HS-5 (cell line): Measurements from ENCODE around the gene POC1A.

Experiments
- DNase-seq: peaks from one replicate; pipeline ENCODE4 v3.0.0-alpha.2; 2012; ENCODE audit warnings: low read depth

The POC1A gene

GRCh38 chr3:52154135-52155094, at the start of gene POC1A:
Gene POC1A, minus strand, starts transcription at chr3:52154423. Its CDS starts 51 bp downstream, at chr3:52154372.
- DNase-seq = peak; percentile 92

DNA sequence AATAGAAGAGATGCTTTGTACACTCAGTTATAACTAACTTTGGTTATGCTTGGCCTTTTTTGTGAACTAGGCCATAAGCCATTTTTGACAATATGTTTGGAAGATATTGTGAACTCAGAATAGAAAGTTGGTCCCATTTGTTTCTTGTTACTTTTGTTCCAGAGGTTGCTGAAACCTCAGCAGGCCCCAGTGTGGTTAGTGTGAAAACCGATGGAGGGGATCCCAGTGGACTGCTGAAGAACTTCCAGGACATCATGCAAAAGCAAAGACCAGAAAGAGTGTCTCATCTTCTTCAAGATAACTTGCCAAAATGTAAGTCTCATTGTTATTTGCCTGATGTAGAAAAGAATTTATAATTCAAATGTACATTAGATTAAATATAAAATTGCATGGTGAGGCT, 49.5 kb upstream of the POC1A start:
- no peak for DNase-seq

DNA sequence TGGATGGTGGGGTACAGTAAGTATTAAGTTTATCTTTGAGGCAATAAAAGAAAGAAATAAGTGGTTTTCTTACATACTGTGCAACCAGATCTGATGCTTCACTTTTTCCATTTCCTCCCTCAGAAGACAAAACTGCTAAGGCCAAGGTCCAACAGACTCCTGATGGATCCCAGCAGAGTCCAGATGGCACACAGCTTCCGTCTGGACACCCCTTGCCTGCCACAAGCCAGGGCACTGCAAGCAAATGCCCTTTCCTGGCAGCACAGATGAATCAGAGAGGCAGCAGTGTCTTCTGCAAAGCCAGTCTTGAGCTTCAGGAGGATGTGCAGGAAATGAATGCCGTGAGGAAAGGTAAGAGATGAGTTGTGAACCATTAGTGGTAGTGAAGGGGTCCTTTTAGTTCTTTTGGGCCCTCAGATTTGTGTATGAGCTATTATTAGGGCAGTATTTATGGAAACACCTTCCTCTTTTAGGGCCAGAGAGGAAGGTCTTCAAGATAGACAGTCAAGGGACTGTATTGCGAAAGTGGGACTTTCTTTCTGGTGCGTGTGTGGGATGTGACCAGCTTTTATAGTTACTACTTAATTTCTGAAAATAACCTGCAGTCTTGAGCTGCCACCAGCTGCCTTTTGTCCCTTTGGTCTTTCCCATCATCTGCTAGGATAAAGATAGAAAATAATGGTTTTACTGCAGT, 48.3 kb upstream of the POC1A start:
- no peak for DNase-seq

- DNase-seq = no peak
These were observed 46.9 kb upstream of the POC1A start for GRCh38 chr3:52200981-52201679.

GRCh38 chr3:52198643-52199608, 44.7 kb upstream of the POC1A start:
- DNase-seq = no peak

DNA sequence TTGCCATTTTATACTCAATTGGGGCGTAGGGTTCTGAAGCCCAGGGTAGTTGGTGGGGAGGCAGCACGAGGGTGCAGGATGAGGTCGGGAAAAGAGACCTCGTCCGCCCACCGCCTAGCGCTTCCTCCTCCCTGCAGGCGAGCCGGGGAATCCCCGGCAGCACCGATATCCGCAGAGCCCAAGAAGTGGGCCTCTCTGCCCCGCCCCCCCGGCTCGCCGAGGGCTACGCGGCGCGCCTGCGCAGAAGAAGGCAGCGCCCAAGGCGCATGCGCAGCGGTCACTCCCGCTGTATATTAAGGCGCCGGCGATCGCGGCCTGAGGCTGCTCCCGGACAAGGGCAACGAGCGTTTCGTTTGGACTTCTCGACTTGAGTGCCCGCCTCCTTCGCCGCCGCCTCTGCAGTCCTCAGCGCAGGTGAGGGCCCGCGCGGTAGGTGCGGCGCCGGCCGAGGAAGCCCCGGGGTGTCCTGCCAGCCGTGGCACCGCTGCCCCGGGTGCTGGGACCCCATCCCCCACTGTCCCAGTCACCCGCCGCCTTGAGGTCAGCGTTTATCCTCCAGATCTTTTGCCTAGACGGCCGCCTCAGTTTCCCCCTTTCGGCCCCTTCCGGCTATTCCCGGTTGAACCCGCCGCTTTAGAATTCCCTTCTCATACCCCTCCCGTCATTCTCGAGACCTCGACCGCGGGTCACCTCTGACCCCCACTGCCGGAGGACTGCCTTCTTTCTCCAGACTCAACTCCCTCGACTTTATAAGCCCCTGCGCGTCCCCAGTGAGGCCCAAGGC, 43.8 kb upstream of the POC1A start, which contains the start of gene ALAS1:
TSS of gene ALAS1 (plus strand) at position 319 of the 784 bp plus-strand sequence. CDS start 1,082 bp downstream, outside the sequence.
- peak; percentile 63 for DNase-seq

DNA sequence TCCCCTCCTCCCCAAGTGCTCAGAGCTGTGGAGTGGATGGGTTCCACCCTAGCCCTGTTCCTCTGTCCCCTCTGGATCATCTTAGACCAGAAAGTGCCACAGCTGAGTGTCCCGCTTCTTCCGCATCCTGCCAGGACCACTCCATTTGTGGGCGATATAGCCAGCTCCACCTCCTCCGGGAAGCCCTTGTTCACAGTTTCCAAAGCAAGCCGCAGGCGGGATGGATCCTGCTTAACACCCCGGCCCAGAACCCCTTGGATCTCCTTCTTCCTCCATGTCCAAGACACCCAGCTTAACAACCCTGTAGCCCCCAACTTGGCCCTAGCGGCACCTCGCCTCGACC, 43.2 kb upstream of the POC1A start:
- DNase-seq = no peak

DNA sequence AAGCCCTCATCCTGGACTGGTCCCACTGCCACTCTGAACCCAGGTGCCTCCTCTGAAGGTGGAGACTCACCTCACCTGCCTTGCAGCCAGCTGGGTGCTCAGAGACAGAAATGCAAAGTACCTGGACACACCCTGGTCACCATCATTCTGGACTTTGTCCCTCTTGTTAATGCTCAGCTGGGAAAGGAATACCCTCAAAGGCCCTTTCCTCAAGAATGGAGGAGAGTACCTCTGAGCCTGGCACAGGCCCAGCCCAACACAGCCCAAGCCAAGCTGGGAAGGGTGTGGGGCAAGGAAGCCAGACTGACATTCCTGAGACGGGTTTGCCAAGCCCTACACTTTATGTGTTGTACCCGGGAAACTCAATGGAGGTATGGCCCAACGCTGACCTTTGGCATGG, 42.8 kb upstream of the POC1A start:
- no peak for DNase-seq

DNA sequence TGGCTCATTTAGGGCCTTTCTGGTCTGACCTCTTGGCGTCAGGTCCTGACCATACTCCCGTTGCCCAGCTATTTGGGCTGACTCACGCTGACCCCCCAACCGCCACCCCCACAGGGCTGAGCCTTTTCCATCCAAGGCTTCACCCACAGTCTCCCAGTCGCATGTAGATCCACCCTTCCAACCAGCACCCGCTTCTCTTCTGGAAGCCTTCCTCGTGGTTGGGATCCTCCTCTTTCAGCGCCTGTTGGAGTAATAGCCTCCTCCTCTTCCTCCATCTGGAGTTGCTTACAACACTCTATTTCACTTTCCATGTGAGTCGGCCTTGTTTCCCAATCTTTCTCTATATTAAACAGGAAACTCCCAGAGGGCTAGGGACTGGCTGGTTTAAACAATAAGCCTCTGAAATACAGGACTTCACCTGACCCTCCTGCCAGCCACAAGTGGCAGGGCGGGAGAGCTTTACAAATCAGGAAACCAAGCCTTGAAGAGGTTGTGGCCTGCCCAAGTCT, 41.7 kb upstream of the POC1A start:
- peak; percentile 43 for DNase-seq

DNA sequence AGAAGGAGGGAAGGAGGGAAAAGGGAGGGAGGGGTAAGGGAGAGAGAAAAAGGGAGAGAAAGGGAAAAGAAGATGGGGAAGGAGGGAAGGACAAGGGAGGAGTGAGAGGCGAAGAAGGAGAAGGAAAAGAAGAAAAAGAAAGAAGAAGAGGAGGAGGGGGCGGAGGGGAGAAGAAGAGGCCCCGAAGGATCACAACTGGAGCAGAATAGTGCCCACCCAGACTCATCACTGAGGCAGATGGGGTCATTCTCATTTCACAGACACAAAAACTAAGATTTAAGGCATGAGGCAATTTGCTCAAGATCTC, 41.0 kb upstream of the POC1A start:
- DNase-seq = no peak

- no peak for DNase-seq
These were observed 40.5 kb upstream of the POC1A start for GRCh38 chr3:52194485-52195290.

- no peak for DNase-seq
These were observed 38.8 kb upstream of the POC1A start for GRCh38 chr3:52193065-52193464.

DNA sequence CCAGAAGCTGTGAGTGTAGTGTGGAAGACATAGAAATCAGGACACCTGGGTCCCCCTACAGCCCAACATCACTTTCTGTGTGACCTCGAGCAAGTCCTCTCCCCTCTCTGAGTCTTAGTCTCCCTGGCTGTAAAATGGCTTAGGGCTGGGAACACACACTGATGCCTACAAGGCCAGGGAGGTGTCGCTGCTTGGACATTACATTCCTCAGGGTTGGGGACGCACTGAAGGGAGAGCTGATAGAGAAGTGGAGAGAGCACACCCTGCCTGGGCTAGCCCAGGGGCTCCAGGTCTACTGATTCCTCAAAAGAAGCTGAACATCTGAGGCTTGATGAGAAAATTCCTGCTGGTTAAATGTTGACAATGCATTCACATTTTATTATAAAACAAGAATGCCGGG, 37.4 kb upstream of the POC1A start:
- no peak for DNase-seq

DNA sequence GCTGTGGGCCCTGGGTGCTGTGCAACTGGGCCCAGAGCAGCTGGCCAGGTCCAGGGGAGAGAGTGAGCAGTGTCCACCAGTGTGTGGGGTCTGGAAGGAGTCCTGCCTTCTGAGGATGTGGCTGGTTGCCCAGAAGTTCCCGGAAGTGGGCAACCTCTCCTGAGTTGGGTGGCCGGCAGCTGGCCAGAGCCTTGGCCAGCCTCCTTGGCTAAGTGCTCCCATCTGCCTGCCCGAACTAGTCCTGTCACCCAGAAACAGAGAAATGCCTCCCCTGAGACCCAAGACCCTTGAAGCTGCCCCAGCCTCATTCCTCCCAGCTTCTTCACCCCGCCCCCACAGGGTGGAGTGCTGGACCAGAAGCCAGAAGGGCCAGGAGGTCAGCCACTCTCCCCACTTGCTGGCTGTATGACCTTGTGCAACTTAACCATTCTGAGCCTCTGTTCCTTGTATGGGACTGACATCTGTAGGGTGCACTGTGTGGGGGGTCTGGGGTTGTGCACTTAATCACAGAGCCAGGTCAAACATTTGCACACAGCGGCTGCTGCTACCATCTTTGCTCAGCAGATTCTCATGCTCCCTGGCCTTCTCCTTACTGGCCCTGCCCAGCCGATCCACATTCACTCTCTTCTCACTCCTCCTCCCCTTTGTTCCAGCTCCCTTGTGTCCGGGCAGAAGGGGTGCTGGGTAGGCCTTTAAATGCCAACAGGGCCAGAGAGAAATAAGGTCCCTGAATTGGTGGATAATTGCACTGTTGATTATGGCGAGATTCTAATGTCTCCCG, 36.3 kb upstream of the POC1A start:
- no peak for DNase-seq

GRCh38 chr3:52188556-52188955, 34.3 kb upstream of the POC1A start:
- no peak for DNase-seq

DNA sequence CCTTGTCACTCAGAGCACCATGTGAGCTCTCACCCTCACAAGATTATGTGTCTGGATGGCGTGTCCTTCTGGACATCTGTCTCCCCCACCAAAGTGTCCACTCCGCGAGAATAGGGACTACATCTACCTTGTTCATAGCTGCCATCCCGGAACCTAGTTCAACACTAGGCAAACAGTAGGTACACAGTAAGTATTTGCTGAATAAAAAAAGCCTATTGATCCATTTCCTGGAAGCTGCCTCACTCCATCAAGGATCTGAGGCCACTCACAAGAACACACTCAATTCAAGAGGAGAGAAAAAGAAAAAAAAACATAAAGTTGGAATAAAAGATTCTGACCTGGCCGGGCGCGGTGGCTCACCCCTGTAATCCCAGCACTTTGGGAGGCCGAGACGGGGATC, 32.5 kb upstream of the POC1A start:
- no peak for DNase-seq

DNA sequence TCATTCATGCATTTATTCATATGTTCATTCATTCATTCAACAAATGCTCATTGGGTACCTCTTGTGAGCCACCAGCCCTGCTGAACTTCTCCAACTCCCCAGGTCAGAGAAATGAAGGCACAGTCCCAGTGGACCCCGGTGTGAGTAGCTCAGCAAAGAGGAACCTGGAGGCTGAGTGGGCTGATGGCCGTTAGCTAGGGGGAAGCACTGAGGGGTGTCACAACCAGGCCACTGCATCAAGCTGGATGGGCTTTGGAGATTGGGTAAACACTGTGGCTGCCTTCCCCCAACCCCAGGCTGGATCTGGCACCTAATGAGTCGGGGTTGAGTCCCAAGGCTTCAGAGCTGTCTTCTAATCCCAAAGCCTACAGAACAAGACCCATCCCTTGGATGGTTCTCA, 31.6 kb upstream of the POC1A start:
- no peak for DNase-seq

DNA sequence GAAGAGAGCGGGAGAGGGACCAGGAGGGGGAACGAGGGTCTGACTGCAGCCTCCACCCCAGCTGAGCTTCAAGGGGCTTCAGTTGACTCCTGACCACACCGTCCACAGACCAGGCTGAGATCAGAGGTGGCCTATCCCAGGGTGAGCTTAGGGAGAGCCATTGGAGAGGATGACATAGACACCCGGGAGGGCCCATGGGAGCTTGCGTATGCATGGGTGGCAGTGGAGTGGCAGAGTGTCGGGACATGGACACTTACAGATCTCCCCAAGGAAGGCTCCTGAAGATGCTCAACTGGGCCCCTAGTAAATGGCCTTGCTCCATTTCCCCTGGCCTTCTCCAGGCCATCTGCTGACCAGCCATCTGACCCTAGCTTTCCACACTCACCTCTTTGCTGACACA, 31.1 kb upstream of the POC1A start:
- no peak for DNase-seq

GRCh38 chr3:52184690-52185089, 30.5 kb upstream of the POC1A start:
- no peak for DNase-seq
